Measurements from ENCODE around the gene CLASRP. TPM values are rescaled to one million over a fixed set of nuclear protein-coding genes. Genes with fewer than 3 reads are reported as not detected.

The CLASRP gene
- total and polyA plus RNA-seq, 2 of the 8 experiments (the other 6 are each of a cell fraction or from before 2014, with no cell fraction given) = 22.3 to 71.7 TPM

- peaks cover 36 to 85% of the 10 kb centered on the region in 2 experiments for H3K79me2 ChIP-seq (ENCODE audit: control insufficient read depth in 1 of 2, insufficient read depth in 2 of 2, low read length in 2 of 2)
- H2BK20ac ChIP-seq (ENCODE audit: low read length) = no peak overlapping the region
- no peak overlapping the region for H2BK15ac ChIP-seq (ENCODE audit: low read length)
- peaks cover 0 to 25% (median 15%) of the 10 kb centered on the region in 4 experiments; a peak in 6 of 7 replicates for H3K4me1 ChIP-seq (replicated peaks in 1 of 4; ENCODE audit: control insufficient read depth in 3 of 4, insufficient read depth in 4 of 4, low read length in 3 of 4)
- no peak overlapping the region for H2BK120ac ChIP-seq (replicated peaks; ENCODE audit: low read depth, low read length)
- H3K9ac ChIP-seq (replicated peaks in 1 of 4; ENCODE audit: extremely low read depth in 1 of 4, low read depth in 3 of 4, low read length in 3 of 4) = no peak overlapping the region
- DNase-seq (ENCODE audit: low read depth in 1 of 2, low spot score in 2 of 2) = no peak
- no peak overlapping the region for H3K4ac ChIP-seq (replicated peaks; ENCODE audit: insufficient read length, low read depth, low read length)
- peaks cover 50 to 67% of the 10 kb centered on the region in 2 experiments for H4K20me1 ChIP-seq (replicated peaks in 1 of 2; ENCODE audit: control insufficient read depth in 1 of 2, insufficient read depth in 2 of 2, low read length in 2 of 2)
- H3K36me3 ChIP-seq (ENCODE audit: control insufficient read depth in 2 of 4, insufficient read depth in 4 of 4, low read length in 3 of 4) = no peaks in the 10 kb centered on the region; a peak in 2 of 8 replicates
- 84% methylated on average over 7 of the region's 7 CpGs; no CpG with 5 or more reads in 1 of the 2 experiments for WGBS, 2 experiments (ENCODE audit: extremely low coverage in 1 of 2, insufficient coverage in 1 of 2, insufficient read length in 1 of 2, insufficient replicate concordance in 2 of 2, low coverage in 1 of 2, low lambda C conversion rate in 2 of 2, missing lambda C conversion rate in 1 of 2)
- H4K91ac ChIP-seq (replicated peaks; ENCODE audit: insufficient read length, low read length) = no peak overlapping the region
- ChIA-PET CTCF (ENCODE audit: partially characterized antibody) (interaction anchor here (2.3 to 8.3 kb wide), 3 partner anchors 16 to 46 kb away, joined by 4 to 57 read pairs (median 11); no protein-coding TSS in a partner anchor), POLR2A (ENCODE audit: partially characterized antibody) (interaction anchor here (0.6 to 4.2 kb wide), 7 partner anchors 12 to 60 kb away, joined by 3 to 30 read pairs (median 4); partner anchors contain the start of genes GEMIN7 and ZNF296)
- H3K23me2 ChIP-seq (ENCODE audit: low read depth, low read length) = peaks cover 10% of the 10 kb centered on the region
- no peaks in the 10 kb centered on the region for H3K9me3 ChIP-seq (ENCODE audit: insufficient read depth in 2 of 2, low read depth in 1 of 2, low read length in 1 of 2)
- peaks cover 57% of the 10 kb centered on the region for H3K79me1 ChIP-seq (ENCODE audit: low read depth, low read length)
- H2BK5ac ChIP-seq (ENCODE audit: low read depth, low read length) = no peak overlapping the region
- H2BK12ac ChIP-seq (ENCODE audit: low read depth, low read length) = no peak overlapping the region
- H4K5ac ChIP-seq (ENCODE audit: insufficient read length, low read depth, low read length) = no peak overlapping the region
- no peak overlapping the region for H3K27ac ChIP-seq (ENCODE audit: low read depth, low read length)
- H2AK5ac ChIP-seq (ENCODE audit: low read depth, low read length) = no peak overlapping the region
- H4K8ac ChIP-seq (ENCODE audit: extremely low read depth, insufficient read depth, low read length) = peak overlapping the region; percentile 11; the same call in 1 of the 2 replicates
- H3K23ac ChIP-seq (ENCODE audit: insufficient read length) = no peak overlapping the region
- no peak overlapping the region for H3K56ac ChIP-seq (replicated peaks; ENCODE audit: insufficient read length, low read depth, low read length)
- FAIRE-seq = no peak
- H2AFZ ChIP-seq (ENCODE audit: low read length) = no peak overlapping the region
- H3K4me3 ChIP-seq (ENCODE audit: extremely low read depth in 1 of 4, insufficient read depth in 2 of 4, low read depth in 3 of 4, low read length in 4 of 4) = no peak overlapping the region
- no peak overlapping the region for H3K18ac ChIP-seq (ENCODE audit: extremely low read depth, low read length)
- H3K14ac ChIP-seq (ENCODE audit: insufficient read length) = no peak overlapping the region
- no peaks in the 10 kb centered on the region for H3K27me3 ChIP-seq (replicated peaks in 1 of 4; ENCODE audit: control insufficient read depth in 3 of 4, extremely low read depth in 1 of 4, insufficient read depth in 3 of 4, low read length in 3 of 4)
- H3K4me2 ChIP-seq (ENCODE audit: insufficient read depth in 1 of 2, low read depth in 2 of 2, low read length in 2 of 2) = no peak overlapping the region; a peak in 1 of 4 replicates
- no peak for TF ChIP-seq JUND (IDR thresholded peaks at IDR 0.05; ENCODE audit: low read length)
- no peak for TF ChIP-seq RAD21 (IDR thresholded peaks at IDR 0.05 in 1 of 2, conservative IDR thresholded peaks at IDR 0.05 in 1 of 2; ENCODE audit: low read depth in 2 of 2, low read length in 2 of 2)
- TF ChIP-seq EP300 (IDR thresholded peaks at IDR 0.05; ENCODE audit: borderline replicate concordance in 1 of 2, low read depth in 2 of 2, low read length in 2 of 2) = no peak
- no peak for TF ChIP-seq CEBPB (IDR thresholded peaks at IDR 0.05; ENCODE audit: low read depth, low read length)
- TF ChIP-seq SIN3A (conservative IDR thresholded peaks at IDR 0.05 in 1 of 2, IDR thresholded peaks at IDR 0.05 in 1 of 2; ENCODE audit: low read depth in 1 of 2, low read length in 2 of 2) = no peak
- TF ChIP-seq GTF2F1 (IDR thresholded peaks at IDR 0.05; ENCODE audit: borderline replicate concordance, low read depth, low read length) = no peak
- TF ChIP-seq JUN (IDR thresholded peaks at IDR 0.05; ENCODE audit: low read depth, low read length) = no peak
- TF ChIP-seq RNF2 (IDR thresholded peaks at IDR 0.05; ENCODE audit: borderline replicate concordance, low read depth, low read length, missing control alignments, poor library complexity, severe bottlenecking) = no peak
- no peak for TF ChIP-seq FOSL1 (IDR thresholded peaks at IDR 0.05; ENCODE audit: insufficient read depth, low read depth, low read length)
- TF ChIP-seq MAX (IDR thresholded peaks at IDR 0.05) = no peak
- no peak for TF ChIP-seq EZH2 (IDR thresholded peaks at IDR 0.05; ENCODE audit: low read depth, low read length, severe bottlenecking)
- TF ChIP-seq KDM4A (IDR thresholded peaks at IDR 0.05; ENCODE audit: low read depth, low read length, severe bottlenecking) = no peak
Observed at GRCh38 chr19:45096700-45097099, 57.9 kb downstream of the CLASRP start.

Data from H1 (cell line).